HG03103 (cell line): ENCODE measurements around the gene PRKN.

ENCODE experiments used
- ATAC-seq: cut with Tn5 transposase; IDR thresholded peaks from one replicate; pipeline ENCODE4 v1.9.1; 2021; ENCODE audit warnings: low read depth; ENCODE audit not compliant: unreplicated experiment

Gene PRKN

GRCh38 chr6:162727322-162728182 lies at the start of gene PRKN, which contains the start of gene PACRG:
PRKN (minus strand) TSS chr6:162727766.
PACRG (plus strand) TSS chr6:162727974.
- ATAC-seq, result peak; percentile 96

DNA sequence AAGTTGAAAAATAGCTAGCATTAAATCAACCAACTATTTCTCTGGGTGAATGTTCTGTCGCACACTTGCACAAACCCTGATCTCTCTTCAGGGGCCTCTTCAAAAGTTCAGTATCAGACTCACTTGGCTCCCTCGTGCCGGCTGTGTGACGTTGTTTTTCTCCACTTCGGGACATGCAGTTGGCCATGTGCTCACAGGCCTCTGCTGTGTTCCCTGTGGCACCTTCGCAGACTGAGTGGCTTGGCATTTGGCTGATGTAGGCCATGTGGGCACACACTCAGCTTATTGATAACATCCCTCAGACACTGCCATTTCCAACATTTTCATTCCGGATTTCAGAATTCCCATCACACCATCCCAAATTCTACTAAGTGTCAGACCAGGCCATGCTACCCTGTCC lies 49.5 kb upstream of the PRKN start:
- no peak for ATAC-seq

- no peak for ATAC-seq
Measured at GRCh38 chr6:162773996-162774395, 46.4 kb upstream of the PRKN start.

GRCh38 chr6:162772466-162772865 lies 44.9 kb upstream of the PRKN start:
- no peak for ATAC-seq

DNA sequence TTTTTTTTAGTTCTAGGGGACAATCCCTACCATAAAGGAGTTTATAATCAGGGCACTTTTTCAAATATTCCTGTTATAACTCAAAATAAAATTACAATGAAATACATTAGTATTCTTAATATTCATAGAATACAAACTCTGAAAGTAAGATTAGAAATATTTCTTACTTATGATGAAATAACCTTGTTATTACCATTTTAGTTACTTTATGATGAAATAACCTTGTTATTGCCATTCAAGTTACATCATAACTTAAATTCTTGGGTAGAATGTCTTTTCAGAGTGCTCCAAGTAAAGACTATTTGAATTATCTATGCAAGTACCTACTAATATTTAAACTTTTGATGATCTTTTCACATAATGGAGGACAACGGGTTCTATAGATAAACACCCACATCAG lies 43.4 kb upstream of the PRKN start:
- ATAC-seq, result no peak

- ATAC-seq, result no peak
Measured at GRCh38 chr6:162770136-162770535, 42.6 kb upstream of the PRKN start.

- no peak for ATAC-seq
Measured at GRCh38 chr6:162753775-162754174, 26.2 kb upstream of the PRKN start.

GRCh38 chr6:162751211-162751859 lies 23.8 kb upstream of the PRKN start:
- no peak for ATAC-seq

DNA sequence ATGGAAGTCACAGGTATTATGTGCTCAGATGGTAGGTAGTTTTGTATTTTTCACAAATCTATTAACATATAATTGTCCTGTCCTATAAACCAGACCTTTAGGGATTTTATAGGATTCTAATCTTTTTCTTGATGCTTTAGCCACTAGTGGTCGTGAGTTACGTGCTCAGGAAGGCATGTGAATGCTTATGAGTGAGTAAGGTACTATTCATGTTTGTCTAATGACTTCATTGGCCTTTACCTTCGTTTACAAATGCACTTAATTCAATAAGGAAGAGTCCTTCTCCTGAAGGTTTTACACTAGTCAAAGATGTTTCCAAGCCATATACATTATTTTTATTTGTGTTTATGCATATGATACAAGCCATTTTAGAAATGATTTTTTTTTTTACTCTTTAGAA lies 23.2 kb upstream of the PRKN start:
- ATAC-seq, result no peak

- no peak for ATAC-seq
Measured at GRCh38 chr6:162736961-162737360, 9.4 kb upstream of the PRKN start.

GRCh38 chr6:162733489-162733888 lies 5.9 kb upstream of the PRKN start:
- no peak for ATAC-seq

- no peak for ATAC-seq
Measured at GRCh38 chr6:162730502-162730901, 2.9 kb upstream of the PRKN start.

GRCh38 chr6:162728706-162729105 lies 1.1 kb upstream of the PRKN start:
- ATAC-seq, result no peak

GRCh38 chr6:162728197-162728596 lies 631 bp upstream of the PRKN start:
- ATAC-seq, result no peak

GRCh38 chr6:162726947-162727321 lies 632 bp downstream of the PRKN start:
- peak; percentile 4 for ATAC-seq

DNA sequence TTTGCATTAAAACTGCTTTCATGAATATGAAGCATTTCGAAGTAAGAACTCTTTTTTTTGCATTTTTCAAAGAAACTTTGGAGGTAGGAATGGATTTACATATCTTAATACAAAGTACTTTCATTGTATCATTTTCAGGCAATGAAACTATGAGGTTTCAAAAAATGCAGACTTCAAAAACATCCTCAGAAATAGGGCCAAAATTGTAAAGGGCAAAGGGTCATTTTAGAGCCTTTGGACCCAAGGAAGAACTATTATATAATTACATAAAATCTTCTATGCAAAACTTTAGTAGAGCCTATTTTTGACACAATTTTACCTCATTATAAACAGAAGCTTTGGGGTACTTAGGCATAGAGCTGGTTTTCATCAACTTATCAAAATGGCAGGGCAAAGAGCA lies 4.9 kb downstream of the PRKN start:
- ATAC-seq, result no peak

DNA sequence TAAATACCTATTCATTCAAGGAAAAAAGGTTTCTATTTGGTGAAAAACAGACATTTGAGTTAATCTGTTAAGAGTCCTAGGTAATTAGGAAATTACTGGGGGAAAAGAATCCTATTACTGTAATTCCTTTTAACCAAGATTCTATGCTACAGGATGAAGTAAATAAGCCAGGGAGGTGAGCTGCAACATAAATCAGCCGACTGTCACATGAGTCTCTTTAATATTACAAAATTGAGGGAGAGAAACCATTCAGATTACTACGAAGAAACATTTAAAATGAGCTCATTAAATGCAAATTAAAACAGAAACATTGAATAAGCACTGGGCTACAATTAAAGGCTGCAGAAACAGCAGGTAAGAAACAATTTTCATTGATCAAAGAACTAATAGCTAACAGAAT lies 5.3 kb downstream of the PRKN start:
- no peak for ATAC-seq

DNA sequence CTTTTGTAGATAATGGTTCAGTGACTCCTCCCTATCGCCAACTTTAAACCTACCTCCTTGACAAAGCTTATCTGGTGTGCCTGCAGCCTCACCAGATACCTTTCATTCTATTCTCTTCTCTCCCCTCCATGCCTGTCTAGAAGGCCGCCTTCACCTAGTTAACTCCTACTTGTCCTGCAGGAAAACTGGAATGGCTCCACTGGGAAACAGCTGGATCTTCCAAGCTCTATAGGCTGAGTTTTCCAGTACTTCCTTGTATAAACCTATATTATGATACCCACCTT lies 6.2 kb downstream of the PRKN start:
- ATAC-seq, result no peak

GRCh38 chr6:162719528-162719927 lies 8.0 kb downstream of the PRKN start:
- ATAC-seq, result no peak

DNA sequence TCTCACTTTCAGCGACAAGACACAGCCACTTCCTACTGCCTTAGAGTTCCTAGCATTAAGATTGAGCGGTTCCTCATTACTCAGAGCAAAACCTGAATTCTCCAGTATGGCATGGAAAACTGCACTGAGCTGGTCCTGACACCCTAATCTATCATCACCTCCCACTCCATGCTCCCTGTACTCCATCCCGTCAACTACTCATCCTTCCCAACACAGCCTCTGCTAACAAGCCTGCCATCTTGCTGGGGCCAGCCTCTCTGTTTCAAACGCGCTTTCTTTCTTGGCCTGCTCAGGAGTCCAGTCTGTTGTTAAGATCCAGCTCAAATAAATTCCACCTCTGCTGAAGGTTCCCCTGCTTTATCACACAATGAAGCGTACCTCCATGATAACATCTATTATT lies 12.0 kb downstream of the PRKN start:
- ATAC-seq, result no peak

- ATAC-seq, result no peak
Measured at GRCh38 chr6:162713974-162714780, 13.4 kb downstream of the PRKN start.
